ENCODE measurements around the gene STYX. TPM values are rescaled to one million over a fixed set of nuclear protein-coding genes. Genes with fewer than 3 reads are reported as not detected.

STYX gene
- total RNA-seq, 1 experiment from 2014 or later: 24.0 TPM

GRCh38 chr14:52806115-52806514, 76.1 kb downstream of the STYX start:
- H3K79me1 ChIP-seq (ENCODE audit: insufficient read depth, low read depth, low read length, poor library complexity, severe bottlenecking): no peaks in the 10 kb centered on the region
- H3K9me3 ChIP-seq (ENCODE audit: control insufficient read depth, low read depth, low read length): no peaks in the 10 kb centered on the region
- H2BK12ac ChIP-seq (ENCODE audit: insufficient read length, low read depth, low read length): no peak overlapping the region
- H3K4me1 Mint-ChIP-seq: peaks cover 7 to 8% of the 10 kb centered on the region in 2 experiments; a peak in 3 of 4 replicates
- H4K20me1 ChIP-seq (ENCODE audit: control insufficient read depth, insufficient read depth, insufficient read length): no peaks in the 10 kb centered on the region
- no peak overlapping the region for H3T11ph ChIP-seq (ENCODE audit: low read length)
- no peak overlapping the region for H3K4ac ChIP-seq (ENCODE audit: low read depth, low read length)
- H2BK15ac ChIP-seq (ENCODE audit: low read depth, low read length): no peak overlapping the region
- H2AFZ ChIP-seq (ENCODE audit: low read length): no peak overlapping the region
- no peaks in the 10 kb centered on the region for H3K79me2 ChIP-seq (ENCODE audit: insufficient read depth, low read length)
- no peak overlapping the region for H3K9ac ChIP-seq (ENCODE audit: extremely low read depth, insufficient read length, low read length)
- H2BK5ac ChIP-seq (ENCODE audit: insufficient read length, low read length): no peak overlapping the region
- H3K27ac Mint-ChIP-seq: no peak overlapping the region
- H3K27ac ChIP-seq (ENCODE audit: insufficient read length, low read depth, low read length): no peak overlapping the region
- TF ChIP-seq CTCF (conservative IDR thresholded peaks at IDR 0.05): no peak
- no peak overlapping the region for H3K23ac ChIP-seq (ENCODE audit: insufficient read length, low read depth, low read length)
- no peaks in the 10 kb centered on the region for H3K4me1 ChIP-seq (ENCODE audit: insufficient read depth, low read length)
- no peaks in the 10 kb centered on the region for H3K27me3 Mint-ChIP-seq (ENCODE audit: low read depth)
- WGBS (ENCODE audit: extremely low coverage, insufficient read length, low lambda C conversion rate): no CpG with 5 or more reads among the region's 4 CpGs
- H3K18ac ChIP-seq (ENCODE audit: insufficient read length, low read depth, low read length): no peak overlapping the region
- H4K91ac ChIP-seq (ENCODE audit: insufficient read length, low read depth, low read length): no peak overlapping the region
- H4K5ac ChIP-seq (ENCODE audit: insufficient read length, low read depth, low read length): no peak overlapping the region
- H3K14ac ChIP-seq (ENCODE audit: insufficient read depth, low read length): no peak overlapping the region
- no peak overlapping the region for H2BK120ac ChIP-seq (ENCODE audit: low read depth, low read length, poor library complexity, severe bottlenecking)
- no peak for DNase-seq
- no peak overlapping the region for H4K8ac ChIP-seq (replicated peaks; ENCODE audit: insufficient read length, low read depth, low read length)
- H3K9me3 Mint-ChIP-seq: no peaks in the 10 kb centered on the region; a peak in 1 of 5 replicates
- no peak overlapping the region for H3K56ac ChIP-seq (ENCODE audit: insufficient read length, low read depth, low read length)
- H3K4me3 Mint-ChIP-seq: no peak overlapping the region
- H2BK20ac ChIP-seq (ENCODE audit: low read depth, low read length, poor library complexity, severe bottlenecking): no peak overlapping the region
- H3K27me3 ChIP-seq (ENCODE audit: insufficient read depth, low read length): no peaks in the 10 kb centered on the region
- H3K4me2 ChIP-seq (ENCODE audit: insufficient read depth, insufficient read length, low read length): no peak overlapping the region
- H3K36me3 Mint-ChIP-seq (ENCODE audit: insufficient read depth in 1 of 3, low read depth in 3 of 3): no peaks in the 10 kb centered on the region
- H2AK5ac ChIP-seq (ENCODE audit: insufficient read length, low read length): no peak overlapping the region
- no peaks in the 10 kb centered on the region for H3K23me2 ChIP-seq (ENCODE audit: insufficient read length, low read depth, low read length, poor library complexity, severe bottlenecking)

Measured in H9 (cell line).